CD4-positive, alpha-beta T cell treated with Interleukin-4 for 1 hour (primary cell): ENCODE measurements around the gene SUMF2.
"Not testable (repeated sequence)": the region's sequence is repeated elsewhere in the genome, so short reads cannot be mapped to it uniquely, and the experiment has no call there.

ENCODE experiments used
- DNase-seq, 2 donors: peaks; one replicate each; pipeline ENCODE4 v3.0.0-alpha.2; 2020 to 2022

SUMF2 gene

GRCh38 chr7:56107954-56108258 is 43.8 kb downstream of the SUMF2 start:
- DNase-seq, result no peak

DNA sequence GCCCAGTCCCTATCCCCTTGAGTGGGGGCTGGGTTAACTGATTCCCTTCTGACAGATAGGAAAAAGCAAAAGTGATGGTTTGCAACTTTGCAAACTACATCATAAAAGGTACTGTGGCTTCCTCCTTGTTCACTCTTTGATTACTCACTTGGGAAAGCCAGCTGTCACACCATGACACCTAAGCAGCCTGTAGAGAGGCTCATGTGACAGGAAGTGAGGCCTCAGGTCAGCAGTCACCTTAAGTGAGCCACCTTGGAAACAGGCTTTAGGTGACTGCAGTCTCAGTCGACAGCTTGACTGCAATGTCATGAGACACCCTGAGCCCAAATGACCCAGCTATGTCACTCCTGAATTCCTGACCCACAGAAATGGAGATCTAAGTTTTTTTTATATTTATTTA is 46.5 kb downstream of the SUMF2 start:
- DNase-seq, result no peak

DNA sequence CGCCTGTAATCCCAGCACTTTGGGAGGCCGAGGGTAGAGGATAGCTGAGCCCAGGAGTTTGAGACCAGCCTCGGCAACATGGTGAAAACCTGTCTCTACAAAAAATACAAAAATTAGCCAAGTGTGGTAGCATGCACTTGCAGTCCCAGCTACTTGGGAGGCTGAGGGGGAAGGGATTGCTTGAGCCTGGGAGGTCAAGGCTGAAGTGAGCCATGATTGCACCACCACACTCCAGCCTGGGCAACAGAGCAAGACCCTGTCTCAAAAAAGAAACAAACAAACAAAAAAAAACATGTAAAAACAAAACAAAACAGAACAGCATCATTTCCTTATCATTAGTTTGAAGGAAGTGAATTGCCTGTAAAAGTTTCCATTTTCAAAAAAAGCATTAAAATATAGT is 48.2 kb downstream of the SUMF2 start:
- not testable (repeated sequence) for DNase-seq

- no peak for DNase-seq
Measured at GRCh38 chr7:56115852-56116538, 51.9 kb downstream of the SUMF2 start, which contains the start of gene NUPR2. TSS of gene NUPR2 (minus strand) at chr7:56116417. CDS start at chr7:56116314, 103 bp downstream.

DNA sequence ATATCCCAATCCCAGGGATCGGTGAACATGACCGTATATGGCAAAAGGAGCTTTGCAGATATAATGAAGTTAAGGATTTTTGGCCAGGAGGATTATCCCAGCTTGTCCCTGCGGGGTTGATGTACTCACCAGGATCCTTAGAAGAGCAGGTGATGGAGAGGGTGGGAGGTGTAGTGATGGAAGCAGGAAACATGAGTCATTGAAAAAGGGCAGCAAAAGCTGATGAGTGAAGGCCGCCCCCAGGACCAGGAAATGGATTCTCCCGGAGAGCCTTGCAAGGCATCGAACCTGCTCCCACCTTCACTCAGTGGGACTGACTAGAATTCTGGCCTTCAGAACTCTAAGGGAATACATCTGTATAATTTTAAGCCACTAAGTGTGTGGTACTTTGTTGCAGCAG is 57.4 kb downstream of the SUMF2 start:
- no peak for DNase-seq

- DNase-seq, result no peak
Measured at GRCh38 chr7:56124981-56125380, 60.9 kb downstream of the SUMF2 start.

- no peak for DNase-seq
Measured at GRCh38 chr7:56125831-56126230, 61.7 kb downstream of the SUMF2 start.

DNA sequence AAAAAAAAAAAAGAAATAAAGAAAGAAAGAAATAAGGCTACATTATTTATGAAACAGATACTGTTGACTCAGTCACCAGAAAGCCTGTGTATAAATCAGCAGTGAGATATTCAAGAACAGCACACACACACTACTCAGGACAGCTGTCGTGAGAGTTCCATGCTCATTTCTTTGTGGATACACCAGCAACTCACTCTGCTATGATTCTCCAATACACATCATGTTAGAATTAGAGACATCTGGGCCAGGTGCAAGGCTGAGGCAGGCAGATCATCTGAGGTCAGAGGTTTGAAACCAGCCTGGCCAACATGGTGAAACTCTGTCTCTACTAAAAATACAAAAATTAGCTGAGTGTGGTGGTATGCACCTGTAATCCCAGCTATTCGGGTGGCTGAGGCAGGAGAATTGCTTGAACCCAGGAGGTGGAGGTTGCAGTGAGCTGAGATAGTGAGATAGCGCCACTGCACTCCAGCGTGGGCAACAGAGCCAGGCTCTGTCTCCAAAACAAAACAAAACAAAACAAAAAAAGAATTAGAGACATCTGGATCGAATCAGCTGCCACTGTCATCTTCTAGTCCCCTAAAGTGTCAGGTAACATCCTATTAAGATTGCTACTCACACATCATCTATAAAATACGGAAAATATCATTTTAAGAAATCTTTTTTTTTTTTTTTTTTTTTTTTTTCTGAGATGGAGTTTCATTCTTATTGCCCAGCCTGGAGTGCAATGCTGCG is 63.3 kb downstream of the SUMF2 start:
- DNase-seq, result no peak
